Fibroblast of peridontal ligament (primary cell): ENCODE results near the gene C9orf153.
A peak's percentile ranks its signal among the peaks of the same experiment; 100 is the strongest.
"Not testable (repeated sequence)": the region's sequence is repeated elsewhere in the genome, so short reads cannot be mapped to it uniquely, and the experiment has no call there.

Experiments used
- DNase-seq: peaks from one replicate; pipeline ENCODE4 v3.0.0-alpha.2; 2010; ENCODE audit errors: extremely low read depth

The C9orf153 gene

DNA sequence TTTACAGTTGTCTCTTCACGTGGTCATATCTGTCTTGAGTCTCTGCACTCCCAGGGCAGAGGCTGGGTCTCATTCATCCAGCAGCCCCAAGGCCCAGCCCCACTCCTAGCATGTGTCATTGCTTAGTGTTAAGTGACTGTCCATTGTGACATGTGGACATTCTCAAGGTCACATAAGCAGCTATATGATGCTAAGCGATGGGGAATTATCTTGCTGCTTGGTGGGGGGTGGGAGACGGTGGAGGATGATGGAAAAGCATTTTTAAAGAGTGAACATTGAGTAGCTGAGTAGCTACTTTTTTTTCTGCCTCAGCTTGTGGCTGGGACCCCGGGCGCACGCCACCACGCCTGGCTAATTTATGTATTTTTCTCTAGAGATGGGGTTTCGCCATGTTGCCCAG, at the start of gene C9orf153:
Gene C9orf153, minus strand, starts transcription at position 101 of the 400 bp plus-strand sequence. CDS start 30,054 bp downstream, outside the sequence.
- DNase-seq = no peak

DNA sequence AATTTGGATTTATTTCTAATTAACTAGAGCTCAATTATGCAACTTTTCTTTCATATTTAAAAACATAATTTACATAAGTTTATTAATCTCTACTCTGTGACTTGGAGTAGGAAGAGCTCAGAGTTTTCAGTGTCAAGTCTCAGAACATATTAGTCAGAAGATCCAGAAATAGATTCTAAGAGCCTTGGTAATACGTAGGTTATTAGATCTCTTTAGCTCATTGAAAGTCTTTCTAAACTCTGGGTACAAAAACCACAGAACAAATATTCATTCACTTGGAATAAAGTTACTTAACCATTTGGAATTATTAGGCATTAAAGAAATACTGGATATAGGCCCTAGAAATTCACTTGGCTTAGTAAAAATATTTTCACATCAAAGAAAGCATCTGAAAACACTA, 49.2 kb upstream of the C9orf153 start:
- DNase-seq = no peak

DNA sequence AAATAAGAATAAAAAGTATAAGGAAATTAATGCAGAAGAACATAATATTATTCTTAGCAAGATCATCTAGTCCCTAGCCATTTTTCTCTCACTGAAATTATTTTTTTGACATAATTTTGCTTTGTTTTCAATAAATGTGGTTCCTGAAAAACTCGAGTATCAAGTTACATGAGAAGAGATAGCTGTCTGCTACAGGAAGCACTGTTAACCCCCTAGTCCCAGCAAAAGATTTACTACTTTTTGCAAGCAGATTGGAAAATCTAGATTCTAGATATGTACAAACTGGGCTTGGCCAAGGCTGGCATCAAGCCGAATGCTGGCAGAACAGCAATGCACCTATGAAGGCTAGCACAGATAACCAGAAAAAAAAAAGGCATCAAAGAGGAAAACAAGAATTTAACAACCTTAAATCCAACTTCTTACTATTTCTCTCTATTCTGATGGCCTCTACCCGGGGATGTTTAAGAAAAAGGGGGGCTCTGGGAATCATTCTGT, 44.8 kb upstream of the C9orf153 start:
- DNase-seq = no peak

GRCh38 chr9:86303316-86303975, 44.0 kb upstream of the C9orf153 start:
- DNase-seq = no peak

GRCh38 chr9:86301686-86302085, 42.2 kb upstream of the C9orf153 start:
- DNase-seq = no peak

- DNase-seq = no peak
Observed at GRCh38 chr9:86300701-86301100, 41.2 kb upstream of the C9orf153 start.

DNA sequence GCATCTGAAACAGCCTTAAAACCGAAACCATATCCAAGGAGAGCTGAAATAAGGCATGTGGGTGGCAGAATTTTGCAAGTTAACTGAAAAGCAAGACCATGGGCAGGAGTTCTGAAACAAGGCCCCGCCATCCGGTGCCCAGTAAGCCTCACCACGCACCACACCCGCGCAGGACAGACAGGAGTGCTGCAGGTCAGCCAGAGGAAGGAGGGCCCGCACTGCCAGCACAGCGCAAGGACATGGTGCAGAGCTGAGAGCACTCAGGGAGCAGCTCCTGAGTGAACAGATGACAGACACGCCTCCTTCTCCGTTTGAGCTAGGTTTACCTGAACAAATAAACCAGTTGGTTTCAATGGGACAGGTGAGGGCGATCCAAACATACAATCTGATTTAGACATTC, 39.4 kb upstream of the C9orf153 start:
- DNase-seq = peak; percentile 65

GRCh38 chr9:86290341-86290740, 30.9 kb upstream of the C9orf153 start:
- not testable (repeated sequence) for DNase-seq

GRCh38 chr9:86288499-86289198, 29.2 kb upstream of the C9orf153 start:
- no peak for DNase-seq

- peak; percentile 62 for DNase-seq
Observed at GRCh38 chr9:86287013-86287412, 27.6 kb upstream of the C9orf153 start.

- no peak for DNase-seq
Observed at GRCh38 chr9:86286278-86286677, 26.8 kb upstream of the C9orf153 start.

DNA sequence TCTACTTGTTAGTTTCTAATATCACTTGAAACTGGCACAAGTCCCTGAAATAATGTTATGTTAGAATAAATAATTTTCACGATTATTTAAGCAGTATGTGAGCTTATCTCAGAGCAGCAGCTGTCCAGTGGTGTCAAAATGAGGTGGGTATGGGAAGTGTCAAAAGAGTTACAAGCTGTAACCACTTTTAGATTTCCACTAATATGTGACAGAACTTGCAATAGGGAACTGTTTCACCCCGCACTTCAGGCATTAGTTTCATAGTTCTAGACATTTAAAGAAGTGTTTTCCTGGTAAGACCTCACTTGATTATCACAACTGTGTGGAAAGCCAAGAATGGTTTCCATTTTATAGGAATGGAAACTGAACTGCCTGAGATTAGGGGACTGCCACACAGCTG, 25.8 kb upstream of the C9orf153 start:
- DNase-seq = no peak

DNA sequence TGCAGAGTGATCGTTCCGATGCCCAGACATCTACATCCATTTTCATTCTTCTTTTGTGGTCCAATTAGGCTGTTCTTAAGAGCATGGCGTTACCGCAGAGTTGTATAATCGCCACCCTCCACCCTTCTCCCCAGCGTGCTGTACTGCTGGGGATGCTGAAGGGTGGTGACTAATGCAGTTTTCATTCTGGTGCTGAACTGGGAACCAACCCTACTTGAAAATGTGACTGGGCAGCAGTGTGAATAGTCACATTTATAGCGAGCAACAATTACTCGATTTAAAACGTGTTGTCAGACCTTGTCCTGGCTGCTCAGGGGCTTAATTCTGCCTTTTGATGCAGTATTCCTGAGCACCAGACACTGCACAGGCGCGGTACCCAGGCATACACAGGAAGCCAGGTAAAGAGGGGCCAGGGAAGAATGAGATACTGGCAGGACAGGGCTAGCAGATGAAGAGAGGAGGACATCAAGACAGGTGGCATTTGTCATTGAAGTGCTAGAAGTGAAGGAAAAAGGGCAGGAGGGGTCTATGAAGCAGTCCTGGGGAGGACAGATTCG, 23.6 kb upstream of the C9orf153 start:
- peak; percentile 86 for DNase-seq

GRCh38 chr9:86282077-86282978, 22.9 kb upstream of the C9orf153 start, which contains the start of gene ISCA1:
TSS of gene ISCA1 (minus strand) at chr9:86282538. CDS start at chr9:86282458, 80 bp downstream.
- DNase-seq = peak; percentile 86

DNA sequence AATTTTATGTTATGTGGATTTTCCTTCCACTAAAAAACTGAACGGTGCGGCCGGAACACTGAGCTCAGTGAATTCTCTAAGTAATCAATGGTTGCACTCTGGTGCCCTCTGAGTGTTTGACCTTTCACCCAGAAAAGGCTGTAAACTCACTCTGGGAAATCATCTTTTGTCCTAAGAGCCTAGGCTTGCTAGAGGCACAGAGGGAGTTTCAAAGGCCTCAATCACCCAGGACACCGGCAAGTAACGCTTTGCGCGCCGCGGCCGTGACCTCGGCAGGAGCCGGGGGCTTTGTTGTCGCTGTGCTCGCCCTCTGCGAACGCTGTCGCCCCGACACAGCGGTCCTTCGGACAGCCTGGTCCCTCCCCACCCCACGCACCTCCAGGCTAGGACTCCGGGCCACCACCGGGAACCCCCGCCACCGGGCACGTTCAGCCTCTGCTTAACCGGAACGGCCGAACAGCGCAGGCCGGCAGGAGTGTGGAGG, 22.2 kb upstream of the C9orf153 start:
- DNase-seq = peak; percentile 31

- DNase-seq = no peak
Observed at GRCh38 chr9:86280580-86280979, 21.1 kb upstream of the C9orf153 start.

DNA sequence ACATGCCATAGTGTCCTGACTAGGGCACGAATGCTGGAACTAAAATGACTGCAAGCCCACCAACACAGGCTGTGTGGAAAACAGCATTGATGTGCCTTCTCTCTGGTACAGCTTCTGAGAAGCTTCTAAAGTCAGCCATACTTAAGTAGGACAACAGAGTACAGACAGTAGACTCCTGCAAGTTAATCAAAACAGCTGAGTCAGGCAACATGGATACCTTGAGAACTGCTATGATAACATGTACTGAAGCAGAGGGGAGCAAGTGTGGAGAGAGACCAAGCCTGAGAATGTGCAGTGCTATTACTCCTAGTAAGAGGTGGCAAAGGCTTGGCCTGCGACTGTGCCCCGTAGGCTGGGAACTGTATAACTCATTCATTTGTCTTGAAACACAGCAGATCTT, 20.4 kb upstream of the C9orf153 start:
- no peak for DNase-seq

DNA sequence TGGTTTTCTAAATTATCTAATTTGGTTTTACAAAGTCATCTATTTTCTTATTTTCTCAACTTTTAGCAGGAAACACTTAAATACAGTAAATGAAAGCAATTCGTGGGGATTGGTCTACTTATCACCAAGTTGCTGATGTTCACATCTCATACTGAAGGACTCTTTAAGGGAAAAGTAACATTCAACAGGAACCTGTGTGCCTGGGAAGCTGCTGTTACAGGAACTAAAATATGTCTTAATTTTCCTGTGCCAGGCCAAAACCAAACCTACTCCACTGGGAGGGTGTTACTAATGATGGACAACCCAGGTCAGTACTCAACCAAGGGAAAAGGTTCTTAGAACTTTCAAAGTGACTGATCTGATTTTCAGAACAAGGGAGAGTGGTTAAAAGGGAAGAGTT, 17.6 kb upstream of the C9orf153 start:
- DNase-seq = no peak

DNA sequence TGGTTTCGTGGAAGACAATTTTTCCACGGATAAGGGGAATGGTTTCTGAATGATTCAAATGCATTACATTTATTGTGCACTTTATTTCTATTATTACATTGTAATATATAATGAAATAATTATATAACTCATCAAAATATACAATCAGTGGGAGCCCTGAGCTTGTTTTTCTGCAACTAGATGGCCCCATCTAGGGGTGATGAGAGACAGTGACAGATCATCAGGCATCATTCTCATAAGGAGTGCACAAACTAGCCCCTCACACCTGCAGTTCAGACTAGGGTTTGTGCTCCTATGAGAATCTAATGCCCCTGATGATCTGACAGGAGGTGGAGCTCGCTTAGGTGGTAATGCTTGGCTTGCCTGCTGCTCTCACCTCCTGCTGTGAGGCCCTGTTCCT, 16.5 kb upstream of the C9orf153 start:
- DNase-seq = no peak

GRCh38 chr9:86274821-86275643, 15.6 kb upstream of the C9orf153 start:
- DNase-seq = no peak

GRCh38 chr9:86272221-86272620, 12.8 kb upstream of the C9orf153 start:
- DNase-seq = no peak
